Eye (tissue), 1 donor: ENCODE results near the gene LIFR.

Source experiments
- DNase-seq: peaks from one replicate; pipeline ENCODE4 v3.0.0-alpha.2; 2015

Gene LIFR

DNA sequence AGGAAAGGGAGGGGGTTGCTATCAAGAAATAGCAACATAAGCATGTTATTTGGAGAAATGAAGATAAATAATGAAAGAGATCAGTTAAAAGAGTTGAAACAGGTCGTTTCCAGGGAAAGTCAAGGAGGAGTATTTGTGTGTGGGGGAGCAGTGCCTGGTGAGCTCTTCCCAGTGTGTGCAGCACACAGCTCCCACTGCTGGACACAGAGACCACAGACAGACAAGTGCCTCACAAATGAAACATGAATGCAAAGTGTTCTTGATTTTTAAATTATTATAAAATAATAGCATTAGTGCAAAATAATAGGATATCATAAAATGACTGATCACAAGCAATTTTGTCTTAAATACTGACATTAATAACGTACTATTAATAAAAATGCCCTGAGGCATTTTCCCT is 40.8 kb downstream of the LIFR start:
- no peak for DNase-seq

DNA sequence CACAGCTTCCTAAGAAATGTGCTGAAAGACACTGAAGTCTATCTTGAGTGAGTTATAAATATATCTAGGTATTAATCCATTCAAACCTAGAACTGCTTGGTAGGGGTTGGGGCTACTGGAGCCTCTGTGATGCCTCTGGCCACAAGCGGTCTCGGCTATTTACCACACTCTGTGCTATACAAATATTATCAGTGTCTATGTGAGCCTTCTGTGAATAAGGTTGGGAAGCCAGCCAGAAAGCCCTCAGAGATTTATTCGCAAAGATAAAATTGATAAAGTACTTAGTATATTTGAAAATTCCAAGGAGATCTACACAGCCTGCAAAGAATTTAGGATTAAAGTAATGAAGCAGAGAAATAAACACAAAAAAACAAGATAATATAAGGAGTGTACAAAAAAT is 41.4 kb downstream of the LIFR start:
- no peak for DNase-seq

DNA sequence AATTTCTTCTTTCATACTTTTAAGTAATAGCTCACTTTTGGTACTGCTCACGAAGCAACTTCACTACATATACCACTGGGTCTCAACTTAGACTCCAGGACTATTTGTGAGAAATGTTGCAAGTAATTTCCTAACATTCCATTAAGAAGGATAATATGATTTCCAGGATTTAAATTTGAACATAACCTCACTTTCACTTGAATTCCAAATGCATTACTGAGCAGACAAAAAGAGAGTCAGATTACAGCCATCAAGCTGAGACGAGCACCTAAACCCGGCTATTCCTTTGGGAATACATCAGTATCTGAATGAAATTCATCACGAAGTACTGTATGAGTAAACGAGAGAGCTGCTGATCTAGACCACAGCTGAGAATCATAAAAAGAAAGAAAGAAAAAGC is 47.3 kb downstream of the LIFR start:
- DNase-seq = no peak

DNA sequence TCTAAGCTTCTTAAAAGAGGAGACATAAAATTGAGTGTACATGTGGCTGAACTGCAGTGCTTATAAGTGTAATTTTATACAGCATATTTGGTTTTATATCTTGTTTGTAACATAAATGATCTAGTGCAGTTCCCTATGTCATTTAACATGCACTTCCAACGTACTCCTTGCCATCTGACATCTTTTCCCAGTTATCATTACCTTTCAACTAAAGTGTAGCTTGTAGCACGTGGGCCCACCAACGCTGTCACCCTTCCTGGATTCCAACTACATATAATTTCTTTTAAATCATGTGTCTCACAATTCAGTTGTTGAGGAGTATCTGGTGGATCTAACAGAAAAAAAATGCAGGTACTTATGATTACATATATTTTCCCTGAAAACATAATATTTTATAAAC is 50.1 kb downstream of the LIFR start:
- DNase-seq = no peak

DNA sequence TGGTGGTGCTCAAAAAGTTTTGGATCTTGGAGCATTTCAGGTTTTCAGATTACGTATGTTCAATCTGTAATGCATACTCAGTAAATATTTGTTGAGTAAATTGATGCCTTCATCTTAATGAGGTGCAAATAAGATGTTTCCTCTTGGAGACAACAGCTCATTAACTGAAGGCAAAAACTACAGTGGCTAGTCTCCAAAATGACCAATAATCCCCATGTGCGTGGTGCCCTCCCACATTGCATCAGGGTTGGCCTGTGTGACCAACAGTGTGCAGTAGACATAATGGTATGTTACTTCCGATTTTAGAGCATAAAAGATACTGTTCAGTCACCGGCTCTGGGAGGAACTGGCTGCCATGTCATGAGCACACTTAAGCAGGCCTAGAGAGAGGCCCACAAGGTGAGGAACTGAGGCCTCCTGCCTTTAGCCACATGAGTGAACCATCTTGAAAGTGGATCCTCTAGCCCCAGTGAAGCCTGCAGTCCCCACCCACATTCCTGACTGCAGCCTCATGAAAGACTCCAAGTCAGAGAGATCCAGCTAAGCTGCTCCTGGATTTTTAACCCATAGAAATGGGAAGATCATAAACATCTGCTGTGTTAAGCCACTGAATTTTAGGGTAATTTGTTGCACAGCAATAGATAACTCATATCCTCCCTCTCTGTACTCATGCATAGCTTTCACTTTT is 55.7 kb downstream of the LIFR start:
- DNase-seq = no peak

DNA sequence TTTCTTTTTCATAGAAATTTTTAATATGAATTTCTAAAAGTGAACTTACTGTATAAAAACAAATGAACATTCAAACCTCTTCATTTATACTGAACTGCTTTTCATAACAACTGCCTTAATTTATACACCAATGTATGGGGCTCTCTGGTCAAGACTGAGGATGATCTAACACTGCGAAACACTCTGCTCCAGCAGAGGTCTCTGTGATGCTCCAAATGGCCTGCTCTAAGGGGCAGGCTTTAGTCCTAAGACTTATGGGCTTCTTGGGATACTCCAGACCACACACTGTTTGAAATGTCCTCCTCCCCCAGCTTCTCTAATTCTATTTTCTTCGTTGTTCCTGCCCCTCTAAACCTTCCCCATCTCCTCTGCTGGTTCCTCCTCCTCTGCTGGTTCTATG is 58.5 kb downstream of the LIFR start:
- no peak for DNase-seq

DNA sequence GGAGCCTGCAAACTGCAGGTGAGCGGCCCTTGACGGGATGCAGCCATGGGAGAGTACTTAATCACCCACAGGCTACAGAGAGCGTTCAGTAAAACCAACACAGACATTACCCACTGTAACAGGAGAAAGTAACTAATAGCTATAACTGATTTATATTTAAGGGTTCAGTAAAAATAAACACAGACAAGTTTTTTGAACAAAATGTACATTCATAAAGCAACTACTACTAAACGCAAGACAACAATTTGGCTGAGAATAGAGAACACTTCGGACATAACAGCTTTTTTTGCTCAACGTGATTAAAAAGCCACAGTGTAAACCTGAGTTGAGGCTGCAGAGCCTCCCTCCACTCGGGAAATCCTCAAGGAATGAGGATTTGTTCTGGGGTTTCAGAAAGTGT is 61.7 kb downstream of the LIFR start:
- no peak for DNase-seq

DNA sequence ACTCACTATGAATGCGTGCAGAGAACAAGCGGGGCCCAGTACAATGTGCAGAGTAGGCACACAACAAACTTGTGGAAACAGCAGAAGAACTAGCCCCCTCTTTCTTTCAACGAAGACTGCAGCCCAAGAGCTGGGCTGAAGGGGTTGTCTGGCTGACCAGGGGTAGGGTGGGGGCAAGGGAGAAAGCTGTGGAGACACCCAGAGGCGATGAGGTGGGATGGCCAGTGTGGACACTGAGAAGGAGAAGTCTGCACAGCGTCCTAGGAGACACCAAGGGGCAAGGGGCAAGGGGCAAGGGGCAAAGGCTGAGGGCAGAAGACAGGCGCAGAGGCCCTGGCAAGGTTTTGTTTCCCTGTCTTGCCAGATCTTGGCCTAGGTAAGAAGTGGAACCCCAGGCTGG is 62.3 kb downstream of the LIFR start:
- DNase-seq = no peak

DNA sequence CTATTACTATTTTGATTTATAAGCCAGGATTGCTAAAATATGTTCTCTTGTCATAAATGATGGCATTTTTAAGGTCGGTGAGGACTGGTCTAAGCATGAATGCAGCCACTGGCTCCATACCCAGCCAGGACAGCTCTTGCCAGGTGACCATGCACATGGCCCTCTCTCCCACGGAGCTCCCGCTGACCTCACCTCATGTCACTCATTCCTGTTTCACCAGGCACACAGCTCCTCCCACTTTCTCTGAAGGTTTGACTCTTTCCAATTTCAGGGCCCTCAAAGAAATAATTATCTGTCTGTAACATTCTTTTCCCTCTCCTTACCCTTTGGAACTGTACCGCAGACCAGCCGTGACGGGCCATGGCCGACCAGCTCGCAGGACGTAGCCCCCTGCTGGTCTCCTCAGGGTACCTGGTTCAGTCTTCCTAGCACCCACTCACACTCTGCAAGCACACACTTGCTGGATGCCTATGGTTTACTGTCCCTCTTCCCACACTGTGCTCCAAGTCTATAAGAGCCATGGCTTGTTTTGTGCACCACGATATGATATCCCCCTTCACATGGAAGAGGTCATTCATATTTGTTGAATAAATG is 72.5 kb downstream of the LIFR start:
- DNase-seq = no peak

DNA sequence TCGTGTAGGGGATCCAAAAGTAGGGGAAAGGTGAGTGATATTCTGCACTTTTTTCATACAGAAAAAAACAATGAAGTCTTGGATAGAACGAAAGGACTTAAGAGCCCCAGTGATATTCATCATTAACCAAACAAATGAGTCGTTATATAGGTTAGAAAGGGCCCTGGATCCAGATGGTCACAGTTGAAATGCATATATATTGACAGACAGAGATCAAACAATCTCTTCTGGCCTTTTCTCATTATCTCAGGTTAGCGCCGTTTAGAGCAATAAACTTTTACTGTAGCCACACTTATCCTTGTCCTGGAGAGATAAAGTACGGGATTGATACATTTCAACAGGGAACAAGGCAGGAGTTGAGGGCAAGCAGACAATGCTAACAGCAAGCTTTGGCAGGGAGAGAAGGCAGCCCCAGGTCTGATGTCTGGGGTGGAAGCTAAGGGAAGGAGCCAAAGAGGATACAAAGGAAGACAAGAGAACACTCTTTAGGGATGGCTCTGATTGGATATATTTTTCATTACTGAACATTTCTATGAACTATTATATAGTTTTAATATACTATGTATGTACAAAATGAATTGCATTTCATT is 77.0 kb downstream of the LIFR start:
- DNase-seq = no peak

DNA sequence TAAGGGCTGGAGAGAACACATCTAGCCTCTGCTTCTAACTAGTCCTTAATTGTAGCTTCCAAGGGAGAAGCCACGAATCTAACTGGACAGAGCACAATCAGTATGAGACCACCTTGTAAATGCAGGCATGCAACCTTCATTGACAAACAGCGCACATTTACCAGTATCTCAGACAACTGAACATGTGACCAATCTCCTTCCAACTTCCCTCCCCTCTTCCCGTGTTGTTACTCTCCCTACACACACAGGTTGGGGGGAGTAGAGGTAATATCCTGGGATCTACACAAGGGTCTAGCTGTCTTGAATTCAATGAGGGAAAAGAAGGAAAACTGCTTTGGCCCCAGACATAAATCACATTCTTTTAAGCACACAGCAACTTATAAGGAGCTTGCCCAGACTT is 77.6 kb downstream of the LIFR start:
- peak; percentile 34 for DNase-seq

DNA sequence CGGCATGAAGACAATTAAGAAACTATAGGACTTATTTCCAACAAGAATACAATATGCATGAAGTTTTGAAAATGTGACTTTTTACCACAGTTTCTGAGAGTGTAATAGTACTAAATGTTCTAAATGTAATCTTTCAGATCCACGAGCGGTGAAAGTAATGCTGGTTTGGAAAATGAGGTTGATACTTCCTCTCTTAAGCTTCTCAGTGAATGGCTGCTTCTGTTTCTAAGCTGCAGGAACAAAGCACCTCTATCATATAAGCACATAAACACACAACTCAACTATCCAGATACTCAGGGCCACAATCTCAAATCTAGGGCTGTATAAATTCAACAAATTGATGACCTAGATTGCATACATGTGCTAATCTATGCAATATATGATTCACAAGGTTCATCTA is 78.3 kb downstream of the LIFR start:
- peak; percentile 18 for DNase-seq

DNA sequence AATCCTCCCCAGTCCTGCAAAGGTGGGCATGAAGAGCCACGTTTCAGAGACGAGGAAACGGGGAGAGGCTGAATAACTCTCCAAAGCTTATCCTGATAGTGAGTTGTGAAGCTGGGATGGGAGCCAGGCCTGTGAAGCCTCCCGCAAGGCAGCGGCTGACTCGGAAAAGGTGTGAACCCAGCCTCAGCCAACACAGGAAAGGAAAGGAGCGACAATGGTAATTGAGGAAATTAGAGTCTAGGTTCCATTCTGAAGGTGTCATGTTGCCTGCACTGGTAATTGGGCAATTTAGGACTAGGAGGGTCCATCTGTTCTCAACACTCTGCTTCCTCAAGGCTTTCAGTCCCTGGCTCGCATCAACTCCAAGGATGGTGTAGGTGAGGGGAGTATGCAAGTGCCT is 83.4 kb downstream of the LIFR start:
- no peak for DNase-seq

DNA sequence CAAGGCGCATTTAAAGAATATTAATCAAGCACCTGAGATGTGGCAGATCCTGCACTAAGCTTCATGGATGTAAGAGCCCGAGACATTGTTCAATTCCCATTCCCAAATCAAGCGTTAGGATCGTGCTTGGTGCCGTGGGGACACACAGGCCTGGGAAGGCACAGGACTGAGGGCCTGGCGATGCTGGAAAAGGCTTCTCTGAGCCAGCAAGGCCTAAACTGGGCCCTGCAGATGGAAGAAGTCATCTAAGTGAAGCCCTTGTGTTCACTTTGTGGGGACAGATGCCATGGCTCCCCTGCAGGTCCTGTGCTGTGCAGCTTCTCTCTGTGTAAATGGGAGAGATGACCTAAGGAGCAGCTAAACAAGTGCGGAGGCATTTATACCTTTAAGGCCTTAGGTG is 83.9 kb downstream of the LIFR start:
- DNase-seq = no peak

DNA sequence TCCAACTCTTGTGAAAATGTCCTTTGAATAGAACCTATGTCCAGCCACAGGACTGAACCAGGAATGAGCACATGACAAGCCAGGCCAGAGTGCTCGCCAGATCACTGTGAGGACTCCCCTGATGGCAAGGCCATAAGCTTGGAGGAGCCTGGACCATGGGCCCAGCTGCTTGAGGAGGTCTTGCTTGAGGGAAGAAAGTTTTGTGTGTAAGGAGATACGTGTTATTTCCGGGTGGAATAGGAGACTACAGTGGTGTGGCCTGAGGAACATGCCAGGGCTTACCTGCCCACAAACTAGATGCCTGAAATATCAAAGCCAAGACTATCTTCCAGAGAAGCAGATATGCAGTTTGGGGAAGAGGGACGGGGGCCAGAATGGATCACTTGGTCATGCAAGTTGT is 84.7 kb downstream of the LIFR start:
- no peak for DNase-seq

DNA sequence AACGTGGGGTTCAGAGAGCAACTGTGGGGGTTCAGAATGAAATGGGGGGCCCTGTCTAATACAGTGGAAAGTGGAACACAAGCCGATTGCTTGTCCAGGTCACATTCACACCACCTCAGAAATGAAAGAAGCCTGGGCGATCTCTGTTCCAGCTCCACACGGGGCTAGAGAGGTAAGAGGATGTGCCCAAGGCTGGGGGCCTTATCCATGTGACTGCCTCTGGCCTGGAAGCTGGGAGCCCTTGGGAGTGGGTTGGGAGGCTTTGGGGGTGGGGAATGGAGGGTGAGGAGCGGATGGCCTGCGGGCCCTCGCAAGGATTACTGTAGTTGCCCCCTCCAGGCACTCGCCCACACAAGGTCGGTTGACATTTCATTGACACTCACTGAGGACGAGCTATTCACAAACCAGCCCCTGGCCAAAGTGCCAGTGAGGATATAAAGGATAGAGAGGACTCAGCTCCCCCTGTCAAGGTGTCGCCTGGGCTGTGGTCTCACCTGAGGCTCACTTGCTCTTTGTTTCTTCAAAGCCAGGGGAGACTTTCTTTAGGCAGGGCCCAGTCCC is 86.7 kb downstream of the LIFR start:
- DNase-seq = no peak

DNA sequence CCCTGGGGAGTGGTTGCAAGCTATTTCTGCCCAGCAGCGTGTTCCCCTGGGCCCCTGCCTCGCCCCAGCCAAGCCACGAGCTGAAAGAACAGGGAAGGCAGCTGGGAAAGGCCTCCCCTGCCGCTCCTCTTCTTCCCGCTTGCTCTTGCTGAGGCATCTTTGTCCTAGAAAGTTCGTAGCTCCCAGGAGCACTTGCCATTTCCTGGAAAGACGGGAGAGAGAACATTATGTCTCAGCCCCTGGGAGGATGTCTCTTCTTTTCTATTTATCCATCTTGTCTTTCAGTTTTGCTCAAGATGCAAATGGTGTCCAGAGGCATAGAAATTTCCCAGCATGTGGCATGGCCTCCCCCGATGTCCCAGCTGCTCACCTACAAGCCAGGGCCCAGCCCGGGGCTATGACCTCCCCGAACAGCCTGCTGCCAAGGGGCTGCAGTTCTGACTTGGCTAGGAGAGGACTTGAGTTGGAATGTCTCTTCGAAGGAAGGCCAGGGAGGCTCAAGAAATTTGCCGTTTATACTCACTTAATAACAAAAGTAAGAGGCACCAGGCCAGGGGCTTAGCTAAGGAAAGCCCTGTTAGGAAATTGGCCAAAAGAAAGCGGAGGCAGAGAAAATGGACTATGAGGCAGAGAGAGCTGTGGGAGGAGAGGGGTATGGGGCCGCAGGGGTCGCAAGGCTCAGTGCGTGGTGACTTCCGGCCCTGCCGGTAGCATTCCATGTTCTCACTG is 87.3 kb downstream of the LIFR start:
- peak; percentile 59 for DNase-seq

DNA sequence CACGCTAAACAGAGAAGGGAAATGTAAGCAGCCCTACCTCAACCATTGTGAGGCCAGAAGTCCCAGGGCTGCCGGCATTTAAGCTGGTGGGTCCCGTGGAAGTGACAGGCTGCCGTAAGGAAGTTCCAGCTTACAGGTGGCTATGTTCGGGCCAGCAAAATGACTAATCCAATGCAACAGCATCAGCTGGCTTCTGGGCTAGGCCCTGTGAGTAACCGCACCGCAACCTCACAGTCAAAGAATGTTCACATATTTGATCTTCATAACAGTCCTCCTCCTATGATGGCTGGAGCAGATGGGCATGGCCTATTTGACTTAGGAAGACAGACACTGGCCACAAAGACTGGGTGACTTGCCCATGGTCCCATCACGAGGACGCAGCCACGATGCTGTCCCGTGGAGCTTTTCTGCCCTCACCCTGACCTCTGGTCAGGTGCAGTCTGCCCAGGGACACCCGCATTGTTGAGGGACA is 88.2 kb downstream of the LIFR start:
- no peak for DNase-seq

DNA sequence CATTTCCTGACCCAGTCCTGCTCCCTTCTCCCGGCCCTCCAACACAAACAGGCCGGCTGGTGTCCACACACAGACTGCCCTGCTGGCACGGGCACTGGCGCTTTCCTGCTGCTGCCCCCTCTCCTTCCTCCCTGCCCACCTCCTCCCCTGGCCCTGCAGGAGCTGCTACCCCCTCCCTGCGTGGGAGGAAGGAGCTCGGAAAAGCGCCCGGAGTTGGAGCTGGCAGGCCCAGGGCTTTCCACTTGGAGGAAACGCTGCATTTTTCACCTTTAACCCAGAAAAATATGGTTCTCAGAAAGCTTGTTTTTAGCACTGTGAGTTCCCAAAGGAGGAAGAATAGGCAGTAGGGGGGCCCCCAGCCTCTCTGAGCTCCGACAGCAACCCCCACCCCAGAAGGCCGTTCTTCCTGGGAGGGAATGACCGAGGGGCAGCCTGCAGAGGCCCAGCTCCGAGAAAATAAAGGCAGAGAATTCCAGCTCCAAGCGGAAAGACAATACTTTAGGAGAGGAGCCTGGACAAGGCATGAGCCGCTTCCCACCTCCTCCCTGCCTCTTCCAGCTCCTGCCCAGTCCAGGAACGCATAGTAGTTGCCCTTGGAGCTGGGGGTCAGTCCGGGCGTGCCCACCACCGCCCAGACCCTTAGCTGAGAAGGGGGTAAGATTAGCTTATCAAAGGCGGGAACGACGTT is 88.9 kb downstream of the LIFR start:
- DNase-seq = peak; percentile 53

DNA sequence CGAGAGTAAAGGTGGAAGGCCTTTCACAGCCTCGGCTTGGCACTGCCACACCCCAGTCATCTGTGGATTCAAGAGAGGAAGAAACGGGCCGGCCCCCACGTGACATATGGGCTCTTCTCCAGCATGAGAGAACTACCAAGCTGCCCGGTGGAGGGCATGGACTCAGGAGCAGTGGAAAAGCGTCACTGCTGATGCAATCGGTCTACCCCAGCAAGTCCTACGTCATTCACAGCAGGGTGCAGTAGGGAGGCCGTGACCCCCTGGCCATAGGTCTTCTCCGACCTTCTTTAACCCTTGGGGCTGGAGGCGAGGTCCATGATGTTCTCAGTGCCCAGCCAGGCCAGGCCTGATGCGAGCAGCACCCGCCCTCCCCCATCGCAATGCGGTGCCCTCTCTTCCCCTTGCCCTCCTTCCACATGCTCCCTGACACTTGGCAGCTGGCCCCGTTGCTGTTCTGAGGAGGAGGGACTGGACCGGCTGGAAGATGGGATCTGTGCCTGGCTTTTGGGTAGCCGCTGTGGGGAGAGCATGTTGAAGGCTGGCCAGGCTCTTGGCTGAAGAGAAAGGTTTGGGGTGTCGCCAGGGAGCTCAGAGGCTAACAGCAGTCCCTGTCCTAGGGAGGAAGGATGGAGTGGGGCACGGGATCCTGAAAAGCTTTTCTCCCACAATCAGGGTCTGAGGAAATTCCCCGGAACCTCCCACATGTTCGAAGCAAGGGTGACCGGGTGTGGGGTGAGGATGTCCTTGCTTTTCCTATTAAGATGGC is 89.8 kb downstream of the LIFR start:
- no peak for DNase-seq

DNA sequence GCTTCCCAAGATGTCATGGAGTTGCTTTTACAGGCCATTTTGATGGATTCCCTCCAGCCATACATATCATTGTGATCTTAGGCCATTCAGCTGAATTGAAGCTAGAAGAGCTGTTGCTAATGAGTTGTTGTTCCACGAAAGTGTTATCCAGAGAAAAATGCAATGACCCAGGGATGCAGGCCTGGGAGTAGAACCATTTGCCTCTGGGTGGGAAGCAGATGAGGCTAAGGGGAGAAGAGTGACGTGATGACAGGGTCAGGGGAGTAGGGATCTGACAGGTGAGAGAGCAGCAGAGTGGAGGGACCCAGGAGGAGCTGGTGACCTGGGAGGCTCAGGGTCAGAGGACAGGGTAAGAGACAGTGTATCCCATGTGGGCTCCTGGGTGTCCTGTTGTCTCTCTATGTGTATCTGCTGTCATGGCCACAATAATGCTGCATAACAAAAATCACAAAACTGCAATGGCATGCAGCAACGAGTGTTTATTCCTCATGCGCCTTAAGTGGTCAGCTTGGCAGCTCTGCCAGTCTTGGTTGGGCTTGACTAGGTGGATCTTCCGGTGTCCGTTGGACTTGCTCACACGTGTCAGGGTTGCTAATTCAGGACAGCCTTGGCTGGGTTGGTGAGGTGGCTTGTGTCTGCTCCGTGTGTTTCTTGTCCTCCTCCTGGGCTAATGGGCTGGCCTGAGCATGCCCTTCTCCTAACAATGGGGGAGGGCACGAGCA is 90.6 kb downstream of the LIFR start:
- no peak for DNase-seq

DNA sequence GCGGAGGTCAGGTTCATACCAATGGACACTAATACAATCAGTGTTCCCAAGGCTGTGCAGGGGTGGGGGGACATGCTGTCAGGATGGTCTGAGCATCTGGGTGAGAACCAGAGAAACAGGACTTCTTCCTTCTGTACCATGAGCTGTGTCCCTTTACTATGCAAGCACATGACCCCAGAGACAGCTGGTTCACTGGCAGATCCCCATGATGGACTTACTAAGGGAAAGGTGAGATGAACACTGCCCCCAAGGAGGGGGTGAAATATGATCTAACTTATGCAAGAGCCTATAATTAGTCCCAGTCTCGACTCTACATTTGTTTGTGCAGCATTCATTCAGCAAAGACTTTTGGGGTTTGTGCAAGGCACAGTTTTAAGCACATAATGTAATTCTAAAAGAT is 91.4 kb downstream of the LIFR start:
- no peak for DNase-seq
